Measurements from ENCODE around the gene AGBL1. TPM values are rescaled to one million over a fixed set of nuclear protein-coding genes. Genes with fewer than 3 reads are reported as not detected.

AGBL1 gene
- polyA plus RNA-seq, 4 donors = 0.01 to 0.04 TPM; not detected in 2

DNA sequence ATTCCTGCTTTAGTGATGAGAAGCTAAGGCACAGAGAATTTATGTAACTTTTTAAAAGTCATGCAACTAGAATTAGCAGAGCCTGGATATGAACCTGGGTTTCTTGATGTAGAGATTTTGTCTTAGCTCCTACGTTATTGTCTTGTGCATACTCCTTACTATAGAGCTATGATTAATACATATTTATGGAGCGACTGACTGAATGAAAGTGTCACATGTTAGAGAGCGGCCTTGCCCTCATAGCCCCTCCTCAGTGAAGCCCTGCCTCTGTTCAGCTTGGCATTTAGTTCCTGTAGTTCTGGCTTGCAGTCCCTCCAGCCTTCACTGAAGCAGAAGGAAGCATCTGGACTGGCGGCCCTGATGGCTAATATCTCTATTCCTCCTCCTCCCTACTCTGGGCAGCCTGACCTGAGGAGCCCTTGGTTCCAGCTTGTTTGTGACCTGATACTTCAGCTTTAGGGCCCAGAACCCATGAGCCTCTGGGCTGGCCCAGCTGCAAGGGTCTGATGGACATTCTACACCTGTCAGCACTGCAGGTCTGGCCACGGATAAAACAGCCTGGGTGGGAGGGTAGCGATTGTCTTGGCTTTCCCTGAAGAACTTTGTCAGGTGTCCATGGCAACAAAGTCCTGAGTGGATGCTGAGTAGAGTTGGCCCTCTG, 13.4 kb upstream of the AGBL1 start:
- no peaks in the 10 kb centered on the region for H3K4me1 ChIP-seq (ENCODE audit: control insufficient read depth in 3 of 3, insufficient read depth in 2 of 3, low read depth in 1 of 3, low read length in 2 of 3)
- no peaks in the 10 kb centered on the region for H3K27me3 ChIP-seq (ENCODE audit: control insufficient read depth in 3 of 3, insufficient read depth in 3 of 3, low read length in 3 of 3)
- H3K9me3 ChIP-seq (ENCODE audit: control insufficient read depth in 2 of 2, insufficient read depth in 1 of 2, low read depth in 1 of 2, low read length in 1 of 2) = no peaks in the 10 kb centered on the region
- no peaks in the 10 kb centered on the region for H3K36me3 ChIP-seq (ENCODE audit: control insufficient read depth in 3 of 3, insufficient read depth in 2 of 3, low read depth in 1 of 3, low read length in 3 of 3)
- H3K4me3 ChIP-seq (ENCODE audit: low read depth in 1 of 3, low read length in 3 of 3) = no peak overlapping the region
- DNase-seq (no peak), FAIRE-seq (no peak)
- no peak overlapping the region for H3K27ac ChIP-seq (ENCODE audit: low read depth in 1 of 3, low read length in 2 of 3)
- WGBS, 3 donors = 76 to 83% (median 83%) methylated on average over 6 of the region's 6 CpGs

DNA sequence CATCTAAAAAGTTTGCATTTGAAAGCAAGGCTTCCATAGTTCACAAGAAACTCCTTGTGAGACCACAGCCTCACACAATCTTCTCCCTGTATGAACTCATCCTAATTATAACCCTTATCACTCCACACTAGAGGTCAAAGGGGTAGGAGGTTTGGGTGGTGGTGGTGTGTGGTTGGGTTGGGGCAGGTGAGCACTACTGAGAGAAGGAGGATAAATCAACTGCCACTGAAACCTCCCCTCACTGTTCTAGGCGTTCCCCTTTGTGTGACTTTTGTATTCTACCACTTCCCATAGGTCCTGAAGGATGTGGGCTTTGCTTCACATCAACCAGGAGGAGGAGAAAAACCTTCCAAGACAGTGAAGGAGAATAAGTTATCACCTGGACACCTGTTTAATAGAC, 6.4 kb upstream of the AGBL1 start:
- FAIRE-seq = no peak
- WGBS, 3 donors = 20 to 42% (median 33%) methylated on average over 1 of the region's 1 CpG

DNA sequence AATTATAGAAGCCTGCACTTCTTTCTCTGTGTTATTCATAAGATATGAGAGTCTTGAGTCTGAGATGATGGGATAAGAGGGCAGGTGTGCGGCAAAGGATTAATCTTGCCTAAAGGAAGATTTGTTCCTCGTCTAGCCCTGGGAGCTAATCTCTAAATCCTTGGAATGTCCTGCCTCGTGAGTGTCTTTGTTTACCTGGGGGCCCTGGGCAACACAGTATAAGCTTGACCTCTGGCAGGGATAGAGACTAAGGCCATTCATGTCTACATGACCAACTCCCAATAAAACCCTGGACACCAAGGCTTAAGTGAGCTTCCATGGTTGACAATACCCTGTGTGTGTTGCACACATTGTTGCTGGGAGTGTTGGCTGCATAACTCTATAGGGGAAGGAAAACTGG, 3.2 kb upstream of the AGBL1 start:
- H3K27me3 ChIP-seq (ENCODE audit: control insufficient read depth in 3 of 3, insufficient read depth in 3 of 3, low read length in 3 of 3) = peaks cover 0 to 2% (median 0%) of the 10 kb centered on the region in 3 donors
- H3K4me1 ChIP-seq (ENCODE audit: control insufficient read depth in 3 of 3, insufficient read depth in 2 of 3, low read depth in 1 of 3, low read length in 2 of 3) = no peaks in the 10 kb centered on the region
- H3K9me3 ChIP-seq (ENCODE audit: control insufficient read depth in 2 of 2, insufficient read depth in 1 of 2, low read depth in 1 of 2, low read length in 1 of 2) = no peaks in the 10 kb centered on the region
- no peaks in the 10 kb centered on the region for H3K36me3 ChIP-seq (ENCODE audit: control insufficient read depth in 3 of 3, insufficient read depth in 2 of 3, low read depth in 1 of 3, low read length in 3 of 3)
- FAIRE-seq (no peak), DNase-seq (no peak)
- no peak overlapping the region for H3K4me3 ChIP-seq (ENCODE audit: low read depth in 1 of 3, low read length in 3 of 3)
- 17 to 42% (median 29%) methylated on average over 3 of the region's 3 CpGs for WGBS, 3 donors
- no peak overlapping the region for H3K27ac ChIP-seq (ENCODE audit: low read depth in 1 of 3, low read length in 2 of 3)

More for the DNA sequence above, 6.4 kb upstream of the AGBL1 start:
- no peak overlapping the region for H3K27ac ChIP-seq (ENCODE audit: low read depth in 1 of 3, low read length in 2 of 3)
- H3K9me3 ChIP-seq (ENCODE audit: control insufficient read depth in 2 of 2, insufficient read depth in 1 of 2, low read depth in 1 of 2, low read length in 1 of 2) = no peaks in the 10 kb centered on the region
- no peaks in the 10 kb centered on the region for H3K27me3 ChIP-seq (ENCODE audit: control insufficient read depth in 3 of 3, insufficient read depth in 3 of 3, low read length in 3 of 3)
- DNase-seq = no peak
- H3K4me3 ChIP-seq (ENCODE audit: low read depth in 1 of 3, low read length in 3 of 3) = no peak overlapping the region
- no peaks in the 10 kb centered on the region for H3K4me1 ChIP-seq (ENCODE audit: control insufficient read depth in 3 of 3, insufficient read depth in 2 of 3, low read depth in 1 of 3, low read length in 2 of 3)
- no peaks in the 10 kb centered on the region for H3K36me3 ChIP-seq (ENCODE audit: control insufficient read depth in 3 of 3, insufficient read depth in 2 of 3, low read depth in 1 of 3, low read length in 3 of 3)

DNA sequence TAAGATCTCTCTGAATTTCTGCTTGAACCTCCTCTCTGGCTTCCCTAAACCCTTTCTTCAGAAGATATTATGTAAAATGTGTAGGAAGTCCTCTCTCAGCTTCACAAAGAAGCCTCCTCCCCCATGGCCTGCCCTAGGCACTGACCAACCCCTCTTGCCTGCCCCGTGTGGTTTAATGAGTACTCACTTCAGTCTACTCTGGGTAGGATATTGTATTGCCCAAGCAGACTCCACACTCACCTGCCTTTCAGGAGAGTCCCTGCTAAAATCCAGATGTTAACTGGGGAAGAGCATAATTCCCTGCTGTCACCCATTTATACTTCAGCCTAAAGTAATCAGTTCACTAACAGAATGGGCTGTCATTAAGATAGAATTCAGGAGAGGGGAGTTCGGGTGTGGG, 2.6 kb upstream of the AGBL1 start:
- Histone ChIP-seq H3K27me3 (ENCODE audit: control insufficient read depth in 3 of 3, insufficient read depth in 3 of 3, low read length in 3 of 3) (peaks cover 0 to 2% (median 0%) of the 10 kb centered on the region in 3 donors), H3K4me3 (ENCODE audit: low read depth in 1 of 3, low read length in 3 of 3) (no peak overlapping the region), H3K36me3 (ENCODE audit: control insufficient read depth in 3 of 3, insufficient read depth in 2 of 3, low read depth in 1 of 3, low read length in 3 of 3) (no peaks in the 10 kb centered on the region), H3K4me1 (ENCODE audit: control insufficient read depth in 3 of 3, insufficient read depth in 2 of 3, low read depth in 1 of 3, low read length in 2 of 3) (no peaks in the 10 kb centered on the region), H3K27ac (ENCODE audit: low read depth in 1 of 3, low read length in 2 of 3) (no peak overlapping the region), H3K9me3 (ENCODE audit: control insufficient read depth in 2 of 2, insufficient read depth in 1 of 2, low read depth in 1 of 2, low read length in 1 of 2) (no peaks in the 10 kb centered on the region)
- FAIRE-seq = no peak
- 16 to 40% (median 26%) methylated on average over 2 of the region's 2 CpGs for WGBS, 3 donors
- DNase-seq = no peak

DNA sequence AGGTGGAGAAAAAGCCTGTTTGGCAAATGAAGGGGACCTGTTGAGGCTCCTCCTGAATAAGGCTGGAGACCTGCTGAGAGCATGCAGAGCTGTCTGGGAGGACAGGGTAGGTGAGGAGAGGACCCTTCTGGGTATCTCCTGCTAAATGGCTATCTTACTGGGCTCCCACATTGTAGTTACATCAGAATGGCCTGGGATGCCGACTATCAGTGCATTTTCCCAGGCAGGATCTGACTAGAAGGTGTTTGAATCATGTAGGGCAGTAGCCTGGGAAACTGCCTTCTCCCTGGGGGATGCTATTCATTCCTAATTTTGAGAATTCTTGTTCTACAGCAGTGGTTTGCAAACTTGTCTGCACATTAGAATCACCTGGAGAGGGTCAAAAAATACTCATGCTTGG, 631 bp downstream of the AGBL1 start:
- WGBS, 3 donors = 41 to 55% (median 53%) methylated on average over 1 of the region's 1 CpG
- Histone ChIP-seq H3K36me3 (ENCODE audit: control insufficient read depth in 3 of 3, insufficient read depth in 2 of 3, low read depth in 1 of 3, low read length in 3 of 3) (no peaks in the 10 kb centered on the region), H3K4me1 (ENCODE audit: control insufficient read depth in 3 of 3, insufficient read depth in 2 of 3, low read depth in 1 of 3, low read length in 2 of 3) (no peaks in the 10 kb centered on the region), H3K27ac (ENCODE audit: low read depth in 1 of 3, low read length in 2 of 3) (no peak overlapping the region), H3K27me3 (ENCODE audit: control insufficient read depth in 3 of 3, insufficient read depth in 3 of 3, low read length in 3 of 3) (peaks cover 0 to 2% (median 0%) of the 10 kb centered on the region in 3 donors), H3K4me3 (ENCODE audit: low read depth in 1 of 3, low read length in 3 of 3) (no peak overlapping the region), H3K9me3 (ENCODE audit: control insufficient read depth in 2 of 2, insufficient read depth in 1 of 2, low read depth in 1 of 2, low read length in 1 of 2) (no peaks in the 10 kb centered on the region)
- FAIRE-seq = no peak
- DNase-seq = no peak

DNA sequence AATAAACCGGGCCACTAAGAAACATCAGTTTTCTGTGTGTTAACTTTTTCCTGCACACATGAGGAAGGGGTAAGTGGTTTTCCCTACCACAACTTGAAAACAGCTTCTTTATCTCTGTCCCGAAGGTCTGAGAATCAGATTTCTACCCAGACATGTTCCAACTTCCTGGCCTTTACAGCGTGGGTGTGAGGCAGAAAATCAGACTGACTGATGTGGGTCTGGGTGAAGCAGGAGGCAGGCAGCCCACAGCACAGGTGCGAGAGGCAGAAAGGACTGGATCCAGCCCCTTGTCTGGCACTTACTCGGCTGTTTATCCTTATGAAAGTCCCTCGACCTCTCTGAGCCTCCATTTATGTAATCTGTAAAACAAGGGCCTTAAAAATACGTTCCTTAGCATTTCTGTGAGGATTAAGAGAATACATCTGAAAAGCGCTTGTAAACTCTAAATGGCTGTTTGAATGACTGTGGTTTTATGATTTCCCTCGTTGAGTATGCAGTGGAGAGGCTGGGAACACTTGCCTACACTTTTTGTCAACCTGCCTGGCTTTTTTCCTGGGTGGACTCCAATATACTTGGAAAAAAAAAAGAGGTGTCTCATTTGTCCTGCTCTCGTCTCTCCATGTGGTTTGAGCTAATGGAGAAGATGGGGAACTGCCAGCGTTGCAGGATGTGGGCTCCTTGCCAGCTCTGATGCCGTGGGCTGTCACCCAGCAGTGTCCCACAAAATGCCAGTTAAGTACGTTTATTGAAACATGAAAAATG, 3.1 kb downstream of the AGBL1 start:
- Histone ChIP-seq H3K27ac (ENCODE audit: low read depth in 1 of 3, low read length in 2 of 3) (no peak overlapping the region), H3K4me1 (ENCODE audit: control insufficient read depth in 3 of 3, insufficient read depth in 2 of 3, low read depth in 1 of 3, low read length in 2 of 3) (no peaks in the 10 kb centered on the region)

DNA sequence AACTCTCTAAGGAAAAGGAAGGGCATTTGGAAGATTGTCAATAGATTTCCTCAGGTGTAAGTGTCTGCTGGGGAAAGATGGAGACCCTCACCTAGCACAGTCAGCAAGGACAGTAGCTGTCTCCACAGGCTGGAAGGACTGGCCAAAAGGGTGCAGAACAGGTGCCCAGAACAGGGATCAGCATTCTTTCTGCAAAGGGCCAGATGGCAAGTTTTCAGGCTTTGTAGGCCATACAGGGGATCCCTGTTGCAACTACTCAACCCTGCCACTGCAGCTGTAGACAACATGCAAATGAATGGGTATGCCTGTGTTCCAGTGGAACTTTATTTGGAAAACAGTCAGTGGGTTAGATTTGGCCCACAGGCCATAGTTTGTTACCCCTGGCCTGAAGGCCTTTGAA, 8.1 kb downstream of the AGBL1 start:
- Histone ChIP-seq H3K27ac (ENCODE audit: low read depth in 1 of 3, low read length in 2 of 3) (no peak overlapping the region), H3K36me3 (ENCODE audit: control insufficient read depth in 3 of 3, insufficient read depth in 2 of 3, low read depth in 1 of 3, low read length in 3 of 3) (no peaks in the 10 kb centered on the region), H3K4me3 (ENCODE audit: low read depth in 1 of 3, low read length in 3 of 3) (no peak overlapping the region), H3K27me3 (ENCODE audit: control insufficient read depth in 3 of 3, insufficient read depth in 3 of 3, low read length in 3 of 3) (no peaks in the 10 kb centered on the region), H3K9me3 (ENCODE audit: control insufficient read depth in 2 of 2, insufficient read depth in 1 of 2, low read depth in 1 of 2, low read length in 1 of 2) (no peaks in the 10 kb centered on the region), H3K4me1 (ENCODE audit: control insufficient read depth in 3 of 3, insufficient read depth in 2 of 3, low read depth in 1 of 3, low read length in 2 of 3) (no peaks in the 10 kb centered on the region)
- DNase-seq (no peak), FAIRE-seq (no peak)

More for the DNA sequence above, 3.1 kb downstream of the AGBL1 start:
- no peaks in the 10 kb centered on the region for H3K9me3 ChIP-seq (ENCODE audit: control insufficient read depth in 2 of 2, insufficient read depth in 1 of 2, low read depth in 1 of 2, low read length in 1 of 2)
- peaks cover 0 to 2% (median 0%) of the 10 kb centered on the region in 3 donors for H3K27me3 ChIP-seq (ENCODE audit: control insufficient read depth in 3 of 3, insufficient read depth in 3 of 3, low read length in 3 of 3)
- DNase-seq = no peak
- 36 to 44% (median 40%) methylated on average over 13 of the region's 13 CpGs for WGBS, 3 donors
- no peak for FAIRE-seq
- H3K4me3 ChIP-seq (ENCODE audit: low read depth in 1 of 3, low read length in 3 of 3) = no peak overlapping the region
- H3K36me3 ChIP-seq (ENCODE audit: control insufficient read depth in 3 of 3, insufficient read depth in 2 of 3, low read depth in 1 of 3, low read length in 3 of 3) = no peaks in the 10 kb centered on the region

DNA sequence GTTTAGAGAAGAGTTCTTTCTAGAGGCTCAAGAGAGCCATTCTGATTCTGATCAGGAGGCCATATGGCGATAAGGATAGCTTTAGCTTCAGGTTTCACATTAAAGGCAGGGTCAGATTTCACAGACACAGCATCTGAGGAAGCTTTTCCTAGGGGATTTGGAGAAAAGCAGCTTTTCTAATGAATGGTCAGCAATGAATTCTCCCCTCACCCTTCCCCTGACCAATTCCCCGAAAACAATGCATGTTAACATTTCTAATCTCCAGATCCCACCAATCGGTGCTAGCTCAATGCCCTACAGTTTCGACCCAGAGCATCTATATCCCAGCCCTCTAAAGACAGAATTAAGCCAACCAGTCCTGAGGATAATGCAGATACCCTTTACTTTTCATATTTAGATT, 9.8 kb downstream of the AGBL1 start:
- no peaks in the 10 kb centered on the region for H3K36me3 ChIP-seq (ENCODE audit: control insufficient read depth in 3 of 3, insufficient read depth in 2 of 3, low read depth in 1 of 3, low read length in 3 of 3)
- DNase-seq (no peak), FAIRE-seq (no peak)
- 29 to 35% (median 31%) methylated on average over 4 of the region's 4 CpGs for WGBS, 3 donors
- H3K4me3 ChIP-seq (ENCODE audit: low read depth in 1 of 3, low read length in 3 of 3) = no peak overlapping the region
- H3K4me1 ChIP-seq (ENCODE audit: control insufficient read depth in 3 of 3, insufficient read depth in 2 of 3, low read depth in 1 of 3, low read length in 2 of 3) = no peaks in the 10 kb centered on the region
- H3K27me3 ChIP-seq (ENCODE audit: control insufficient read depth in 3 of 3, insufficient read depth in 3 of 3, low read length in 3 of 3) = no peaks in the 10 kb centered on the region
- no peak overlapping the region for H3K27ac ChIP-seq (ENCODE audit: low read depth in 1 of 3, low read length in 2 of 3)
- H3K9me3 ChIP-seq (ENCODE audit: control insufficient read depth in 2 of 2, insufficient read depth in 1 of 2, low read depth in 1 of 2, low read length in 1 of 2) = no peaks in the 10 kb centered on the region
